ENCODE data around the gene RACK1.
A peak's percentile ranks its signal among the peaks of the same experiment; 100 is the strongest.

Gene RACK1

GRCh38 chr5:181265092-181265671 is 21.5 kb upstream of the RACK1 start:
- ChIA-PET POLR2A (no interaction called here), CTCF (interaction anchor here (0.6 kb wide), 1 partner anchor 34 kb away, joined by 3 read pairs; no protein-coding TSS in a partner anchor)
- no peak for DNase-seq (ENCODE audit: extremely low spot score)
- TF ChIP-seq NFRKB (IDR thresholded peaks at IDR 0.05), result no peak
- no peak for TF ChIP-seq SUZ12 (IDR thresholded peaks at IDR 0.05)
- no peak for TF ChIP-seq CTBP1 (IDR thresholded peaks at IDR 0.05; ENCODE audit: borderline replicate concordance)
- TF ChIP-seq BHLHE40 (IDR thresholded peaks at IDR 0.05; ENCODE audit: borderline replicate concordance), result no peak
- TF ChIP-seq PKNOX1 (IDR thresholded peaks at IDR 0.05), result no peak
- no peak for TF ChIP-seq FOXM1 (IDR thresholded peaks at IDR 0.05; ENCODE audit: borderline replicate concordance)

- ChIA-PET POLR2A (no interaction called here), CTCF (no interaction called here)
- TF ChIP-seq NFRKB (IDR thresholded peaks at IDR 0.05) (no peak), L3MBTL2 (conservative IDR thresholded peaks at IDR 0.05) (no peak), ELF4 (IDR thresholded peaks at IDR 0.05) (no peak), SP1 (IDR thresholded peaks at IDR 0.05) (no peak), FOXM1 (IDR thresholded peaks at IDR 0.05; ENCODE audit: borderline replicate concordance) (no peak), CTBP1 (IDR thresholded peaks at IDR 0.05; ENCODE audit: borderline replicate concordance) (no peak), FOXA1 (IDR thresholded peaks at IDR 0.05) (no peak), TARDBP (IDR thresholded peaks at IDR 0.05) (no peak)
- no peak for DNase-seq (ENCODE audit: extremely low spot score)
These were observed 19.9 kb upstream of the RACK1 start for GRCh38 chr5:181263633-181264032.

- CTCF ChIA-PET, result interaction anchor here (1.4 kb wide), 1 partner anchor 10 kb away, joined by 4 read pairs; no protein-coding TSS in a partner anchor
- DNase-seq (ENCODE audit: extremely low spot score), result peak; percentile 63
These were observed 17.8 kb upstream of the RACK1 start for GRCh38 chr5:181261320-181262049.

GRCh38 chr5:181260720-181261319 is 17.1 kb upstream of the RACK1 start, which contains the start of gene TRIM52:
Gene TRIM52 (minus strand): TSS chr5:181261143. CDS start chr5:181260813, 330 bp downstream.
- CTCF ChIA-PET, result interaction anchor here (1.4 kb wide), 1 partner anchor 9 kb away, joined by 4 read pairs; no protein-coding TSS in a partner anchor
- TF ChIP-seq FOXM1 (IDR thresholded peaks at IDR 0.05; ENCODE audit: borderline replicate concordance) (no peak; the same call in 1 of the 2 replicates), BHLHE40 (IDR thresholded peaks at IDR 0.05; ENCODE audit: borderline replicate concordance) (no peak), SP1 (IDR thresholded peaks at IDR 0.05) (no peak), NFRKB (IDR thresholded peaks at IDR 0.05) (no peak), SUZ12 (IDR thresholded peaks at IDR 0.05) (no peak), FOXK2 (IDR thresholded peaks at IDR 0.05) (no peak), ELF4 (IDR thresholded peaks at IDR 0.05) (peak; percentile 48; the same call in 1 of the 2 replicates), ZNF384 (IDR thresholded peaks at IDR 0.05) (no peak), PKNOX1 (IDR thresholded peaks at IDR 0.05) (peak; percentile 13; the same call in 1 of the 2 replicates), LEF1 (IDR thresholded peaks at IDR 0.05; ENCODE audit: borderline replicate concordance) (no peak), CTBP1 (IDR thresholded peaks at IDR 0.05; ENCODE audit: borderline replicate concordance) (peak; percentile 62), TARDBP (IDR thresholded peaks at IDR 0.05) (no peak), FOXA1 (IDR thresholded peaks at IDR 0.05) (no peak), HDGF (IDR thresholded peaks at IDR 0.05; ENCODE audit: borderline replicate concordance) (no peak), L3MBTL2 (conservative IDR thresholded peaks at IDR 0.05) (0 out of 2 replicates have a peak, but pooled peaks have one; percentile 23), ARNT (IDR thresholded peaks at IDR 0.05) (peak; percentile 76)
- POLR2A ChIA-PET, result interaction anchor here (0.6 to 4.0 kb wide), 15 partner anchors 10 to 450 kb away, joined by 3 to 73 read pairs (median 5); partner anchors contain the start of genes RACK1 and TRIM41
- peak; percentile 89 for DNase-seq (ENCODE audit: extremely low spot score)

More at GRCh38 chr5:181261320-181262049, 17.8 kb upstream of the RACK1 start:
- no peak for TF ChIP-seq ELF4 (IDR thresholded peaks at IDR 0.05)
- TF ChIP-seq HDGF (IDR thresholded peaks at IDR 0.05; ENCODE audit: borderline replicate concordance), result peak; percentile 61; the same call in 1 of the 2 replicates
- POLR2A ChIA-PET, result interaction anchor here (0.6 to 4.0 kb wide), 12 partner anchors 11 to 739 kb away, joined by 3 to 73 read pairs (median 6); partner anchors contain the start of genes RACK1 and TRIM41

- no peak for DNase-seq (ENCODE audit: extremely low spot score)
- CTCF ChIA-PET, result interaction anchor here (0.6 to 1.4 kb wide), 4 partner anchors 8 to 93 kb away, joined by 4 to 5 read pairs (median 4); partner anchors contain the start of gene TRIM41
- POLR2A ChIA-PET, result interaction anchor here (0.6 to 4.0 kb wide), 13 partner anchors 10 to 450 kb away, joined by 3 to 73 read pairs (median 5); partner anchors contain the start of genes RACK1 and TRIM41
- TF ChIP-seq BHLHE40 (IDR thresholded peaks at IDR 0.05; ENCODE audit: borderline replicate concordance), result no peak
- TF ChIP-seq SP1 (IDR thresholded peaks at IDR 0.05), result no peak
- no peak for TF ChIP-seq HDGF (IDR thresholded peaks at IDR 0.05; ENCODE audit: borderline replicate concordance)
- no peak for TF ChIP-seq ELF4 (IDR thresholded peaks at IDR 0.05)
- no peak for TF ChIP-seq SUZ12 (IDR thresholded peaks at IDR 0.05)
- TF ChIP-seq ZNF384 (IDR thresholded peaks at IDR 0.05), result no peak
- TF ChIP-seq TARDBP (IDR thresholded peaks at IDR 0.05), result no peak
- TF ChIP-seq FOXM1 (IDR thresholded peaks at IDR 0.05; ENCODE audit: borderline replicate concordance), result no peak
- TF ChIP-seq PKNOX1 (IDR thresholded peaks at IDR 0.05), result no peak
- no peak for TF ChIP-seq NFRKB (IDR thresholded peaks at IDR 0.05)
These were observed 16.4 kb upstream of the RACK1 start for GRCh38 chr5:181259974-181260719.
